LHCN-M2 (cell line): Measurements from ENCODE around the gene KRT31. TPM values are rescaled to one million over a fixed set of nuclear protein-coding genes. Genes with fewer than 3 reads are reported as not detected.
"Not testable (repeated sequence)": the region's sequence is repeated elsewhere in the genome, so short reads cannot be mapped to it uniquely, and the experiment has no call there.

Source experiments
- DNase-seq: peaks from one replicate; pipeline ENCODE4 v3.0.0-alpha.2; 2012; ENCODE audit warnings: low read depth
- total RNA-seq: library from RNA; depleted of rRNA; stranded (reverse); fragments of >200 nt; gene quantifications from 2 replicates; pipeline ENCODE4 v1.2.3, GENCODE V29; 2014

Gene KRT31
- total RNA-seq, 1 experiment from 2014 or later: not detected

GRCh38 chr17:41390411-41390938 is 6.9 kb downstream of the KRT31 start:
- no peak for DNase-seq

- DNase-seq: no peak
Measured at GRCh38 chr17:41387670-41388069, 9.7 kb downstream of the KRT31 start.

DNA sequence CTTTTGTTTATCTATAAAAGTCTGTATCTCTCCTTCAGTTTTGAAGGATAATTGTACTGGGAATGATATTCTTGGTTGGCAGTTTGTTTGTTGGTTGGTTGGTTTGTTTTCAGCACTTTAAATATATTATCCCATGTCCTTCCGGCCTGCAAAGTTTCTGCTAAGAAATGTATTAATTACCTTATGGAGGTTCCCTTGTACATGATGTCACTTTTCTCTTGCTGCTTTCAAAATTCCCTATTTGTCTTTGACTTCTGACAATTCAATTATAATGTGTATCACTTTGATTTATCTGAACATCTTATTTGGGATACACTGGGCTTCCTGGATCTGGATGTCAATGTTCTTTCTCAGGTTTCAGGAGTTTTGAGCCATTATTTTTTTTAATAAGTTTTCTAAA is 11.2 kb downstream of the KRT31 start:
- no peak for DNase-seq

- no peak for DNase-seq
Measured at GRCh38 chr17:41383690-41384089, 13.7 kb downstream of the KRT31 start.

- peak; percentile 28 for DNase-seq
Measured at GRCh38 chr17:41382394-41382793, 15.0 kb downstream of the KRT31 start.

DNA sequence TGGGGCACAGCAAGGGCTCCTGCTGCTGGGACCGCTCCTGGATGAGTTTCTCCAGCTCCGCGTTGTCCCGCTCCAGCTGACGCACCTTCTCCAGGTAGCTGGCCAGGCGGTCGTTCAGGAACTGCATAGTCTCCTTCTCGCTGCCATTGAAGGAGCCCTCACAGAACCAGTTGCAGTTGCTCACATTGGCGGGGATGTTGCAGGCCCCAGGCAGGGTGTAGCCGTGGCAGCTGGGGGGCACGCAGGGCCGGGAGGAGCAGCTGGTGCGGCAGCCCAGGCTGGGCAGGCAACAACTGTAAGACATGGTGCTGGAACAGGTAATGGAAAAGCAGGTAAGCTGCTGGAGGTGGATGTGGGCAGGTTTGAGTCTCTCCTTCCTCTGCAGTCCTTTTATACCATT is 15.5 kb downstream of the KRT31 start, which contains the start of gene KRT34:
TSS of gene KRT34 (minus strand) at position 364 of the 400 bp plus-strand sequence. CDS start at position 304, 60 bp downstream.
- DNase-seq: not testable (repeated sequence)

DNA sequence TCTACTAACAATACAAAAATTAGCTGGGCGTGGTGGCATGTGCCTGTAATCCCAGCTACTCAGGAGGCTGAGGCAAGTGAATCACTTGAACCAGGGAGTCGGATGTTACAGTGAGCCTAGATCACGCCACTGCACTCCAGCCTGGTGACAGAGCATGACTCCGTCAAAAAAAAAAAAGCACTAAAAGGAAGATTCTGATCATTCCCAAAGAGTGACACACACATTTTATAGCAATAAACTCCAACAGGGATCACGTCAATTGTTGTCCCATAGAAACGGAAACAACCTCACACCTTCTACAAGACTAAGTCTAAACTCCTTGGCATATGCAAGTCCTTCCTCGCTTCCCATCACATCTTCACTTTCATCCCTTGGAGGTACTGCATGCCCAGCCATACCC is 17.3 kb downstream of the KRT31 start:
- peak; percentile 77 for DNase-seq

GRCh38 chr17:41377546-41377945 is 19.9 kb downstream of the KRT31 start:
- peak; percentile 19 for DNase-seq

- DNase-seq: no peak
Measured at GRCh38 chr17:41369713-41370112, 27.7 kb downstream of the KRT31 start, which contains the start of gene KRT33B. Gene KRT33B, minus strand, starts transcription at chr17:41369813. Its CDS starts 63 bp downstream, at chr17:41369750.

- DNase-seq: no peak
Measured at GRCh38 chr17:41369023-41369422, 28.4 kb downstream of the KRT31 start.

DNA sequence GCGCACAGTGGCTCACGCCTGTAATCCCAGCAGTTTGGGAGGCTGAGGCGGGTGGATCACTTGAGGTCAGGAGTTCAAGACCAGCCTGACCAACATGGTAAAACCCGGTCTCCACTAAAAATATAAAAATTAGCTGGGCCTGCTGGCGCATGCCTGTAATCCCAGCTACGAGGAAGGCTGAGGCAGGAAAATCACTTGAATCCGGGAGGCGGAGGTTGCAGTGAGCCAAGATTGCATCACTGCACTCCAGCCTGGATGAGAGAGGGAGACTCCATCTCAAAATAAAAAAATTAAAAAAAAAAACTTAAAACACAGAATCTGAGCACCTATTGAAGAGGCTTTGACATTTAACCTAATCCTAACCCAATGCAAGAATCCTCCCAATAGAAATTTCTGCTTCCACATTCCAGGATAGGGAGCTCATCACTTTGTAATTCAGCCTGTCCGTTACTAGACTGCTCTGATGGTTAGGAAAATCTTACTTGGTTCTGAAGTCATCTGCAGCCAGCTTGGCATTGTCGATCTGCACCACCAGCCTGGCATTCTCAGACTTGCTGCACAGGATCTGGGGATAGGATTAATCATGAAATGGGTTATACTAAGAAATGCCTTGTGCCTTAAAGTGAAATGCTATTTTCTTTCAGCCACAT is 29.9 kb downstream of the KRT31 start:
- DNase-seq: peak; percentile 30

- no peak for DNase-seq
Measured at GRCh38 chr17:41366070-41366469, 31.3 kb downstream of the KRT31 start.

DNA sequence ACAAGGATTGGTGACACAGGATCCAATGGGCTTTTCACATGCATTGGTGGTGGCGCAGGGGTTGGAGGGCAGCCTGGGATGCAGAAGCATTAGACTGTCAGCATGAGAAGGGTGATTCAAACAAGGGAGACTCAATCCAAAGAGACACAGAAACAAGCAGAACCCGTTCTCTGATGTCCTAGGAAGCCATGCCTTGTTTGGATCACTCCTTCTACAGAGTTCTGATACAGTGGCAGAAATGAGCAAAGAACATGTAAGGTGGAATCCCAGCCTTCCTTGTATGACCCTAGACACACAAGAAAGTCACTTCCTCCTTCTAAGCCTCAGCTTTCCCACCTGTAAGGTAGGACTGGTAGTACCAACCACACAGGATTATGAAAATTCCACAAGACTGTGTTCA is 33.5 kb downstream of the KRT31 start:
- DNase-seq: no peak

DNA sequence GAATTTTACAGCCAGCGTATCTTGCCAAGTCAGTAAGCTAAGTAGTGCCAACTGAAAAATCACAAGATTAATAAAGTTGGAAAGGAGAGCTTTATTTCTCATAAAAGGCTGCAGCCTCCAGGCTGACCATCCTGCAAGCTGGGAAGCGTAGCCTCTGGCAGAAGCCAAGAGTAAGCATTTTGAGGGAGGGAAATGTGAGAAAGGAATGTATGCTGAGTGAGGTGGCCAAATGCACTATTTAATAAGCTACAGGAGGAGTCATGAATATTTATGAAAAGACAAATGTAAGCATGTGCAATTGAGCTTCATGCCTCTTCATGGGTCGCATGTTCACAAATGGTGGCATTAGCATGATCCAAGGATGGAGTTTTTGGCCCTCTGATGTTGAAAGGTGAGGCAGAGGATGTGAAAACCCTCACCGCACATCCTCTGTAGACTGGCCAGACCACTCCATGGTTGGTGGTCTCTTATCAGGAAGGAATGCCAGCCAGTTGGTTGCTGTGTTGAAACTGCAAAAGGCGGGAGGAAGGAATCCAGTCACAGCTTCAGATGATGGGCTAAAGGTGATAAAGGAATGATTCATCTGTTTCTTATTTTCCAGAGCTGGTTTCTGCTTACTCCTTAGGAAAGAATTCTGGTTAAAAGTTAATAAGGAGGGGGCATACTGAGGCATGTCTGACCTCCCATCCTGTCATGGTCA is 37.0 kb downstream of the KRT31 start:
- no peak for DNase-seq

GRCh38 chr17:41354536-41354935 is 42.9 kb downstream of the KRT31 start:
- no peak for DNase-seq

DNA sequence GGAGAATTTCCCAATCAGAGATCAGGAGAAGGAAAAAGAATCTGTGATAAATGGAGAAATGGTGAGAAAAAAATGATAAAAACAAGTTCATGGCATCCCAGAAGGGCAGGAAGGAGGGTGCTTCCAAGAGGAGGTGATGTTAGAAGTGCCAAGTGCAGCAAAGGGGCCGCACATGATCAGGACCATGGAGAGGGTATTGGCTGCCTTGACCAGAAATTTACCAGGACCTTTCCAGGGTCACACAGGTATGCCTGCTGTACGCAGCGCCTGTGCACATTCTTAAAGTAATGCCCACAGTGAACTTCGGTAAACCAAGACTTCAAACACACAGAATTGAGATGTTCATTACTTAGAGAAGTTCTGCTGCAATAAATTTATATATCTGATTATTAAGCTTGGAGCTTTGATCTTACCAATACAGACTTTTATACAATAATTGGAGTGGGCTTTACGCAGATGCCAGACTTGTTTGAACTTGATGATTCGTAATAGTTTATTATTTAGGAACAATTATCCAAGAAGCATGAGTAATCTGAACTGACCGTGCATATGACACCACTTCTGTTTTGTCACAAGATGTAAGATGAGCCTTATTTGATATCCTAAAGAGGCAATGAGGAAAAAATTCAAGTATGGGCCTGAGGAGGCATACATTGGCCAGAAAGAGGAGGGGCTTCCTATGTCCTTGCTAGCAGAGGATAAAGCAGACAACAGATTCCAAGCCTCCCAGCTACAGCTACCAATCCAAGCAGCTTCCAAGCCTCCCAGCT is 44.6 kb downstream of the KRT31 start:
- DNase-seq: no peak

DNA sequence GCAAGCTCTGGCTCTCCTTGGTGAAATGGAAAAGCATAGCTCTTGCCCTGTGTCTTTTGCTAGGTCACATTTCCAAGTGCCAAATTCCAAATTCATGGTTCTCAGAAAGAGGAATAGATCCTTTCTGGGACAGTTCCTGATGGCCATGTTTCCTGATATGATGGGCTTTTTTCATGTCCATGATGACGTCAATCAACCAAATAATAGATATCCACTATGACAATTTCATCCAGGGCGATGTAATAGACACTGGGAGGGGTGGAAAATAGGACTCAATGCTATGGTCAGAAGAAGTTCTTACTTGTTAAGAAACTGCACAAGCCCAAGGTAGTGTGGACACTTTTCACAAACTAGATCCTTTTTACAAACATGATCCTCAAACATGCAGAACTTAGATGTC is 46.2 kb downstream of the KRT31 start:
- DNase-seq: no peak

- DNase-seq: not testable (repeated sequence)
Measured at GRCh38 chr17:41350381-41350878, 47.0 kb downstream of the KRT31 start, which contains the start of gene KRT33A. Gene KRT33A, minus strand, starts transcription at chr17:41350828. Its CDS starts 61 bp downstream, at chr17:41350767.

DNA sequence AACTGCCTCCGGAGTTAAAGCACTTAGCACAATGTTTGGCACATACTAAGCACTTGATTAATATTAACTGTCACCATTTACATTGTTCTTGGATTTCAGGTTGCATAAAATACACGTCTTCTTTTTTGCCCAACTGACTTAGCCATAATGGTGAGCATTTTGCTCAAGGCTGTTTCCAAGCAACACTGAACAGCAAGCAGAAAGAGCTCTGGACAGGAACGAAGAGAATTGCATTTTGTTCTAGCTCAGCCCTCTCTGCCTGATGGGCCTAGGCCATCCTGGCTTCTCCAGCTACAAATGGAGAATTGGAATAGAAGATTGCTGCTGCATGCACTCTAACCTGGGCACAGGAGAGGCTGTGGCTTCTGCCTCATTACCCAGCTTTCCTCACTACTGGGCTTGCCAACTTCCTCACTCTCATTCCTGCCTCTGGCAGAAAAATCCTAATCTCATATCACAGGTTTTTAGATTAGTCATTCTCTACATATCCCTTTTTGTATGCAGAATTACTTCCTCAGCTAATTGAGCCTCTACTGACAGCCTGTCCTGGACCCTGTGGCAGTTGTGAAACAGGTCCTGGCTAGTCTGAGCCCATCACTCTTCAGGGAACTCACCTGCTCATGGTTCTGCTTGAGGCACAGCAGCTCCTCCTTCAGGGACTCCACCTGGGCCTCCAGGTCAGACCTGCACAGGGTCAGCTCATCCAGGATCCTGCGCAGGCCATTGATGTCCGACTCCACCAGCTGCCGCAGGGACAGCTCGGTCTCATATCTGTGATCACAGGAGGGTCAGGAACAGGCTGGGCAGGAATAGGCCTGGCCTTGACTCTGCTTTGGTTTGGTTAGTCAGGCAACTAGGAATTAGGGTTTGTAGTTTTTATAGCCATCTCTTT is 49.3 kb downstream of the KRT31 start:
- no peak for DNase-seq

DNA sequence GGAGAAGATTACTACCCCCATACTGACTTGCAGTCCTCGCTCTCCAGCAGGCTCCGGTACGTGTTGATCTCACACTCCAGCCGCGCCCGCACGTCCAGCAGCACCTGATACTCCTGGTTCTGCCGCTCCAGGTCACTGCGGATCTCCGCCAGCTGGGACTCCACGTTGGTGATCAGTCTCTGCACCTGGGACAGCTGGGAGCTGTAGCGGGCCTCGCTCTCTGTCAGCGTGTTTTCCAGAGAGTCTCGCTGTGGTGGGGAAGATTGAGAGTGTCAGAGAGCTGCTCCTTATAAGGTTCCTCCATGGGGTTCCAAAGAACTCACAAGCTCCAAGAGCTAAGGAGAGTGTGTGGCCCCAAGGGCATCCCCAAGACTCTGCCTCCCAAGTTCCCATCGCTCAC is 51.0 kb downstream of the KRT31 start:
- DNase-seq: not testable (repeated sequence)

DNA sequence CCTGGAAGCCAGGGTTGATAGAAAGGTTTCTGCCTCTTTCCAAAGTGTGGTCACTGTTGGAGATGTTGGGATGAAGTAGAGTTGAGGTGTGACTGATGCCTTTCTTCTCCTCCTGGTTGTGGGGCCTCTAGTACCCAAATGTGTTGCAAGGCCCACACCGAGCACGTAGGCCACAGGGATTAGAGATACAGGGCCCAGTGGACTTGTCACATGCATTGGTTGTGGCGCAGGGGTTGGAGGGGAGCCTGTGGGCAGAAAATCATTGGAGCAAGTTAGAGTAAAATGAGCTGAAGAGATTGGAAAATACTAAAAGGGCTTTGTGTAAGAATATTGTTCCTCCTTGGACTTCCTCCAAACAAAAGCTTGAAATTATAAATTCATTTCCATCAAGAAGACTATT is 51.4 kb downstream of the KRT31 start:
- DNase-seq: no peak
